GM04504 (cell line): ENCODE data around the gene VPS72.

ENCODE experiments used
- DNase-seq: peaks from one replicate; pipeline ENCODE4 v3.0.0-alpha.2; 2012; ENCODE audit warnings: low read depth

VPS72 gene

GRCh38 chr1:151187205-151187604 is 2.8 kb downstream of the VPS72 start:
- no peak for DNase-seq

DNA sequence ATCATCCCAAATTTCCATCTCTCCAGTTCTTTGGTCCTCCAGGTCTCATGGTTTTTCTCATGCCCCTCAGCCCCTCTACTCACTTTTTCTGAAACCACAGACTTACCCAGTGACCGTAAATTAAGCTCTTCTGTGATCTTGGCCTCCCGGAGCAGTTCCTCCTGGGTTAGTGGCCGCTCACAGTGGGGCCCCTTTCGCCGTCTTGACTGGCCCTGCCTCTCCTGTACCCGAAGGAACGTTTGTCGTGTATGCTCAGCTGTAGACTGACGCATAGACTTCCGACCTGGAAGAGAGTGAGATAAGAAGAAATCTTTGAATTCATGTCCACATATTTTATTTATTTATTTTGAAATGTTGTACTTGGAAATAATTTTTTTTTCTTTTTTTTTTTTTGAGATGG is 5.8 kb downstream of the VPS72 start:
- no peak for DNase-seq

DNA sequence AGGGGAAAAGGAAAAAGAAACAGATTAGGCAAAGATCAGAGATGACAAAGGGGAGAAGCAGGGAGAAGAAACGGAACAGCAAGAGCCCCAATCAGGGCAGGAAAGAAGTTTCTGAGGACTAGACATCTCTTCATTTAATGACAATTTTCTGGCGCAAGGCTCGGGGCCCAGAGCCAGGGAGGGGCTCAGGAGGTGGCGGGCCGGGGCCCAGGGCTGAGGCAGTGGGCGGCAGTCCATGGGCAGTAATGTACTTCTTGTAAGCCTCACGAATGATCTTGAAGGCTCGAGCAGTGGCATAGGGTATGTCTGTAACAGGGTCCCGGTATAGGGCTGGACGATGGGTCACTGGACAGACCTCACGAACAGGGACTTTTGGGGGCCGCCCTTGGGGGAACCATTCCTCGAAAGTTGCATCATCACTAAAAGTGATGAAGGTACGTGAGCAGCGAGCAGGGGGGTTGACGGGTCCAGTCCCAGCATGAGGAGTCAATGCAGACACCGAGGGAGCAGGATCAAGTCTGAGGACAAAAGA is 13.4 kb downstream of the VPS72 start:
- no peak for DNase-seq

- DNase-seq, result no peak
These were observed 14.1 kb downstream of the VPS72 start, which contains the start of gene TMOD4 for GRCh38 chr1:151175863-151176262. Gene TMOD4, minus strand, starts transcription at chr1:151175981. Its CDS starts 1,106 bp downstream, at chr1:151174875.

GRCh38 chr1:151175041-151175741 is 14.8 kb downstream of the VPS72 start:
- DNase-seq, result no peak

DNA sequence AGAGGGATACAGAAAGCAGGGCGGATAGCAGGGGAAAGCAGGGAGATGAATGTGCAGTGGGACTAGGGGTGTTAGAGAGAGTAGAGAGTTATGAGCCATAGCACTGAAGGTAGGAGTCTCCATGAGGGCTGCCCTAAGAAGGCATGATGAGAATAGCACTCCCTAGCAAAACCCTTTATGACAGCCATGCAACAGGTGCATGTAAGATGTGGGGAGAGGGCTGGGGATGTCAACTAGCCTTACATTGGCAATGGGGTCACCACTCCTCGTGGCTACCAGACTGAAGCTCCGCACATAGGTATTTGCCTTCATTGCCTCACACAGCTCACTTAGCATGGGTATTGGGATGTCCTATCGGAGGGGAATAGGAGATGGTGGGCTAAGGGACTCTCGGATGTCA is 18.8 kb downstream of the VPS72 start:
- DNase-seq, result no peak

DNA sequence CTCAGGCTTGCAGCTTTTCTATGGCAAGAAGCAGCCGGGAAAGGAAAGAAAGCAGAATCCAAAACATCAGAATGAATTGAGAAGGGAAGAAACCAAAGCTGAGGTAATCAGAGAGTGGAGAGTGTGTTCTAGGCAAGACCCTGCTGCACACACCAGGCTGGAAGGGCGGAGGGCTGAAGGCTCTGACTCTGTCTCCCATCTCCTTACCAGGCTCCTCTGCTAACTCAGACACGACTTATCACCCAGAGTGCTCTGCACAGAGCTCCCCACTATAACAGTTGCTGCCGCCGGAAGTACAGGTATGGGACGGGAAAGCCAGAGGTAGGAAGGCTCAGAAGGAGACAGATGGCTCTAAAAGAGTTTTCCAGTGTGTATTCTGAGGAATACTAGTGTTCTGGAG is 22.9 kb downstream of the VPS72 start:
- DNase-seq, result no peak

- peak; percentile 45 for DNase-seq
These were observed 23.5 kb downstream of the VPS72 start for GRCh38 chr1:151166505-151166956.

GRCh38 chr1:151165738-151166504 is 24.1 kb downstream of the VPS72 start, which contains the start of the genes LYSMD1 and SCNM1:
Gene LYSMD1, minus strand, starts transcription at chr1:151165902. Its CDS starts 644 bp downstream, at chr1:151165258.
Gene SCNM1, plus strand, starts transcription at chr1:151166144. Its CDS starts 9 bp downstream, at chr1:151166153.
- peak; percentile 99 for DNase-seq

GRCh38 chr1:151165281-151165737 is 24.7 kb downstream of the VPS72 start:
- peak; percentile 24 for DNase-seq

GRCh38 chr1:151164732-151165280 is 25.2 kb downstream of the VPS72 start:
- no peak for DNase-seq

DNA sequence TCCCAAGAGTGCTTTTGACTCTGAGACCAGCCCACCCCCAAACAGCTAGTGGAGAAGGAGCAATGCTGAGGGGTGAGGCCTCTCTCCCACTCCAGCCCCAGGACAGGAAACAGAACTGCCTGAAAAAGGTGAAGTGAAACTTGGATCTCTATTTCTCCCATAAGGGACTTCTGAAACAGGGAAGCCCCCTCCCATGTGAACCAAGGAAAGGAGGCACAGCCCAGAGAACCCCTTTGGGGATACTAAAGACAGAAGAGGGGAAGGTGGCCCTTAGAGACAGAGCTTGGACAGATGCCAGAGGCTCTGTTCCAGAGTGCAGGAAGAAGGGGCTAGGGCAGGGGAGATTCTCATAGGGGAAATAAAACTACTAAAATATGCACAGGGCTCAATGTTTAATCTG is 30.6 kb downstream of the VPS72 start:
- no peak for DNase-seq

DNA sequence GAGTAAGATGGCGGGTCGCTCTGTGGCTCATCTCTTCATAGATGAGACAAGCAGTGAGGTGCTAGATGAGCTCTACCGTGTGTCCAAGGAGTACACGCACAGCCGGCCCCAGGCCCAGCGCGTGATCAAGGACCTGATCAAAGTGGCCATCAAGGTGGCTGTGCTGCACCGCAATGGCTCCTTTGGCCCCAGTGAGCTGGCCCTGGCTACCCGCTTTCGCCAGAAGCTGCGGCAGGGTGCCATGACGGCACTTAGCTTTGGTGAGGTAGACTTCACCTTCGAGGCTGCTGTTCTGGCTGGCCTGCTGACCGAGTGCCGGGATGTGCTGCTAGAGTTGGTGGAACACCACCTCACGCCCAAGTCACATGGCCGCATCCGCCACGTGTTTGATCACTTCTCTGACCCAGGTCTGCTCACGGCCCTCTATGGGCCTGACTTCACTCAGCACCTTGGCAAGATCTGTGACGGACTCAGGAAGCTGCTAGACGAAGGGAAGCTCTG is 31.2 kb downstream of the VPS72 start:
- DNase-seq, result no peak

GRCh38 chr1:151158326-151158725 is 31.7 kb downstream of the VPS72 start:
- DNase-seq, result no peak

DNA sequence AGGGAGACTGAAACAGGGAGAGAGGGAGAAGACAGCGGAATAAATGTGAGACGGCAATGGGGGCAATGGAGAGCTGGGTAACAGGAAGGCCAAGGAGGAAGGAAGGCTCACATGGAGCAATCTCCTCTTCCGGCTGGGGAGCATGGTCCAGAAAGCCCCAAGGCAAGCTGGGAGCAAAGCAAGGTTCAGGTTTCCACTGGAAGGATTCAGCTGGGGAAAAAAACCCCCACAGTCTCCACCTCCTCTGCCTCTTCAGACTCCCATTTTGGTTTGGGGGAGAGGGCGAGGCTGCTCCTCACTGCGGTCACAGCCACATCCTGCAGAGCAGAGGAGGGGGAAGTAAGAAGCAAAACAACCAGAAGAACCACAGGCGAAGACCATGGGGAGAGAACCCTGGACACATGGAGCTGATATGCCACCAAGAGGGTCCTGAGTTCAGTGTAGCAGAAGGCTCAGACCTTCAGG is 32.9 kb downstream of the VPS72 start:
- no peak for DNase-seq

DNA sequence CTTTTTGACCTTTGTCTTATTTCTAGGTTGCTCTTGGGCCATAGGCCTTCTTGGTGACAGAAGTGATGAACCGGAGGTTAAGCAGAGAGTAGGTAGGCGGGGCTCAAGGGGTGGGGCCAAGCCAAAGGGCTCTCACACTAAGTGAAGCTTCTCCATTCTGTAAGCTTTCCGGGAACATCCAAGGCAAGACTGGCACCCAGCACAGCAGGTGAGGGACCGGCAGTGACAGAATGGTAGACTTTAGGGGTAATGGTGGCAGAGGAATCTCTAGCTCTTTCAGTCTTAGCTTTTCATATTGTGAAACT is 33.5 kb downstream of the VPS72 start, which contains the start of gene TNFAIP8L2:
Gene TNFAIP8L2, plus strand, starts transcription at position 135 of the 305 bp plus-strand sequence. CDS start 2,049 bp downstream, outside the sequence.
- DNase-seq, result no peak

GRCh38 chr1:151147665-151148064 is 42.3 kb downstream of the VPS72 start:
- no peak for DNase-seq

- no peak for DNase-seq
These were observed 42.9 kb downstream of the VPS72 start for GRCh38 chr1:151147132-151147503.

GRCh38 chr1:151146412-151147131 is 43.4 kb downstream of the VPS72 start, which contains the start of gene SEMA6C:
Gene SEMA6C, minus strand, starts transcription at chr1:151146631. Its CDS starts 4,010 bp downstream, at chr1:151142621.
- peak; percentile 84 for DNase-seq

DNA sequence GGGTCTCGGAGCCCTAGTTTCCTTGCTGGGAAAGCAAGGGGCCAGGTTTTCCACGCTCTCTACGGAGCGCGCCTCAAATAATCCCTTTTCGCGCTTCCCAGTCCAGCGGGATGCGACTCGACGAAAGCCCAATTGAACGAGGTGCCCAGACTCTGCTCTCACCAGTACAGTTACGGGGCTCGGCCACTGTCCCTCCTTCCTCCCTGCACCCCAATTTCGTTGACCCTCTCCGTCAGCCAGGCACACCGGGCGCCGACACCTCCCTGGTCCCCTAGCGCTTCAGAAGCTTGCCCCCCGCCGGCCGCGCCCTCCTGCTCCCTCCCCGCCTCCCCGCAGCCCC is 44.0 kb downstream of the VPS72 start:
- no peak for DNase-seq

GRCh38 chr1:151145304-151146071 is 44.5 kb downstream of the VPS72 start:
- DNase-seq, result no peak
